GM20000 (cell line): ENCODE measurements around the gene SSBP4.
A peak's percentile ranks its signal among the peaks of the same experiment; 100 is the strongest.

ENCODE experiments used
- DNase-seq: peaks from one replicate; pipeline ENCODE4 v3.0.0; 2012; ENCODE audit warnings: low spot score
- TF ChIP-seq, protein P1 (sequence below): IDR thresholded peaks from 2 replicates; pipeline ENCODE4 v1.5.1; 2012; ENCODE audit warnings: mild to moderate bottlenecking, control low read depth; ENCODE audit errors: extremely low read depth, missing control alignments

The SSBP4 gene

DNA sequence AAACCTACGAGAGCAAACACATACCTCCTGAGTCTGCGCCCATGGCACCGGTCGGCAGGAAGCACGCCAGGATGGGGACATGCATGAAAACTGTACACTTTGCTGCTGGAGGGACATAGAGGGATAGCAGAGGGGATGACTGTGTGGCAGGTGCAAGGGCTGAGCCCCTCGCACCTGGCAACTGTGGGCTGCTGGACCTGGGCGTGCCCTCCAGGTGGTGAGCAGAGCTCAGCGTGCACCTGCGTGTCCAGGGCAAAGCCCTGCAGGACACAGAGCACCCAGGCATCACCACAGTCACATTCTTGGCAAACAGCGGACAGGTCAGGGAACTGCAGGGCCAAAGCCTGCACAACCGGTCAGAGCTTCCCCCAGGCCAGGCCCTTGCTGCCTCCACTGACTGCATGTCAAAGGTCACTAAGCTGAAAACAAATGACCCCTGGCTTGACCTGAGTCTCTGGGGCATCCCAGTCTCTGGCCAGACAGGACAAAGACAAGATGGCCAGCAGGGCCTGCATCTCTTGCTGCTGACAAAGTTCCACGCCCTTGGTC is 27.7 kb downstream of the SSBP4 start:
- TF ChIP-seq, protein P1, sequence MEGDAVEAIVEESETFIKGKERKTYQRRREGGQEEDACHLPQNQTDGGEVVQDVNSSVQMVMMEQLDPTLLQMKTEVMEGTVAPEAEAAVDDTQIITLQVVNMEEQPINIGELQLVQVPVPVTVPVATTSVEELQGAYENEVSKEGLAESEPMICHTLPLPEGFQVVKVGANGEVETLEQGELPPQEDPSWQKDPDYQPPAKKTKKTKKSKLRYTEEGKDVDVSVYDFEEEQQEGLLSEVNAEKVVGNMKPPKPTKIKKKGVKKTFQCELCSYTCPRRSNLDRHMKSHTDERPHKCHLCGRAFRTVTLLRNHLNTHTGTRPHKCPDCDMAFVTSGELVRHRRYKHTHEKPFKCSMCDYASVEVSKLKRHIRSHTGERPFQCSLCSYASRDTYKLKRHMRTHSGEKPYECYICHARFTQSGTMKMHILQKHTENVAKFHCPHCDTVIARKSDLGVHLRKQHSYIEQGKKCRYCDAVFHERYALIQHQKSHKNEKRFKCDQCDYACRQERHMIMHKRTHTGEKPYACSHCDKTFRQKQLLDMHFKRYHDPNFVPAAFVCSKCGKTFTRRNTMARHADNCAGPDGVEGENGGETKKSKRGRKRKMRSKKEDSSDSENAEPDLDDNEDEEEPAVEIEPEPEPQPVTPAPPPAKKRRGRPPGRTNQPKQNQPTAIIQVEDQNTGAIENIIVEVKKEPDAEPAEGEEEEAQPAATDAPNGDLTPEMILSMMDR, result no peak
- no peak for DNase-seq

DNA sequence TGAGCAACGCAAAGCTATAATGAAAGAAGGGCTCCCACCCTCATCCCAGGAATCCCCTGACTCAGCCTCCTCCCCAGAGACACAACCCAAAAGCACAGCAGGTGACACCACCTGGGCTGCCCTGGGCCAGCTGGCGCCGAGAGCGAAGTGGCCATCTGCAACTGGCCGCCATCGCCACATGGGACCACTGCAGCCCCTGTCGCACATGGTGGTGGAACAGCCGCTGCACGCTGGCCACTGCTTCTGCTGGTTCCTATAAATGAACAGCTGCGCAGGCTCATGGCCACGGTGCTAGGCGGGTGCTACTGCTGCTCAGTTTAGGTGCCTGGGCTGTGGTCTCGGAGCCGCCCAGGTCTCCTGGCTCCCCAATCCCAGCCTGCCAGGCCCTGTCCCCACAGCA is 30.4 kb downstream of the SSBP4 start:
- DNase-seq, result no peak
- TF ChIP-seq, protein P1, result no peak

DNA sequence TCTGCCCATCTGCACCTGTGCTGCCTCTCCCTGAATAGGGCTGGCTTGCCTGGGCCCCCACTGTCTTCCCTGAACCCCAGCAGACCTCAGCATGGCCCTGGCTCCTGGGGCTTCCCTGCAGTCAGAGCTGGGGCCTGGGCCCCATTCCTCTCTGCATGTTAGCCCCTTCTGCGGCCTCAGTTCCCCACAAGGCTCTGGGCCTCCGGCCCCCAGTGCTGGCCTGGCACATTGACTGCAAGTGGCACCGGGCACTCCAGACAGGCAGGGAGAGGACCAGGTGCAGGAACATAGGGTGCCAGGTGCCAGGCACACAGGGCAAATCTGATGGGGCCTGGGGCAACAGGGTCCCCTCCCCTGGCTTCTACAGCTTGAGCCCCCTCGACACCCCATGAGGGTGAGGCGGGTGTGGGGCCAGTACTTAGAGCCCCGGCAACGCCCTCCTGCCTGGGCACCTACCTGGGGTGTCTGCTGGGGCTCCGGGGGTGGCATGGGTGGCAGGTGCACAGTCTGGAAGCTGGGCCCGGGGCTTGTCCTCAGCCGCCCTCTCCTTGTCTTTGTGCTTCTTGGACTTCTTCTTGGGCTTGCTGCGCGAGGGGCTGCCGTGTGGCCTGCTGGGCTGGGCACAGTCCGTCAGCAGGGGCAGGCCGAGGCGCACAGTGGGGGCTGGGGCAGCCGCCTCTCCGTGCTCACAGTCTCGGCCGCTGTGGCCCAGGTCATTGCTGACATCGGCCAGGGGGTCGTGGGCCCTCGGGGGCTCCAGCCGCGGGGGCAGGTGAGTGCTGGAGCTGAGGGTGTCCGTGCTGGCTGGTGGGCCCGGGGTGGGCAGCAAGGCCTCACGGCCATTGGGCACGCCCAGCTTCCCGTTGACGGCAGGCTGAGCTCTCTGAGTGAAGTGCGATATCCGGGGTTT is 31.1 kb downstream of the SSBP4 start:
- DNase-seq, result no peak
- TF ChIP-seq, protein P1, result no peak

DNA sequence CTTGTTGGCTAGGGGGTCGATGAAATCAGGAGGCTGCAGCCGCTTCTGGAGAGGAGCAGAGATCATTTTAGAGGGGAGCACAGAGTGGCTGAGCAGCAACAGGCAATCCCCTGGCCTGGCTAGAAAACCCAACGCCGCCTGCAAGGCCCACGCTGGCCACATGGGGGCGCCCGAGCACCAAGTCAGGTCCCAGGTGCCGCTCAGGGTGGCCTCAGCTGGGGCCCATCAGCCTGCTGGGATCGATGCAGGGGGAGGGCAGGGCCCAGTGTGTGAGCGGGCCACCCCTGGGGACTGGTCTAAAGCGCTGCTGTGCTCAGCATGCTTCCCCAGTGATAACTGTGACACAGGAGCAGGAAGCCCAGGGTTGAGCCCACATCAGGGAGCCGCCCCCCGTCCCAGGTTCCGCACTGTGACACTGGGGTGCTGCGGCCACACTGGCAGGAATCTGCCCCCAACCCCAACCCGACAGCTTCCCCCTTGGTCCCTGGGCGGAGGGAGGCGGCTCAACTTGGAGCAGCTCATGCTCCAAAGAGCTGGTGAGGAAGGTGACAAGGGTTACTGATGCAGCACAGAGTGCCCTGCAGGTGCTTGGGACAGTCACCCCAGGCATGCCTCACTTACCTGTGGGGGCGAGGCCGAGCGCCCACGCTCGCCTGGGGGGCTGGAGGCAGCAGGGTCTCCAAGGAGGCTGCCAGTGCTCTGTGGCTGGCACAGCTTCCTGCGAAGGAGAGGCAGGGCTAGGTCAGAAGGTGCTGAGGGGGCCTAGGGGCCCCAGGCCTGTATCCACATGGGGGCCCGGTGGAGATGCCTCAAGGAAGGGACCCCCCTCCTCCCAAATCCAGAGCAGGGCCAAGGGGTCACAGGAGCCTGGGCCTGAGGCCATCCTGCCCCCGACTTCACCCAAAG is 32.0 kb downstream of the SSBP4 start:
- TF ChIP-seq, protein P1, result peak; percentile 97
- DNase-seq, result peak; percentile 92

DNA sequence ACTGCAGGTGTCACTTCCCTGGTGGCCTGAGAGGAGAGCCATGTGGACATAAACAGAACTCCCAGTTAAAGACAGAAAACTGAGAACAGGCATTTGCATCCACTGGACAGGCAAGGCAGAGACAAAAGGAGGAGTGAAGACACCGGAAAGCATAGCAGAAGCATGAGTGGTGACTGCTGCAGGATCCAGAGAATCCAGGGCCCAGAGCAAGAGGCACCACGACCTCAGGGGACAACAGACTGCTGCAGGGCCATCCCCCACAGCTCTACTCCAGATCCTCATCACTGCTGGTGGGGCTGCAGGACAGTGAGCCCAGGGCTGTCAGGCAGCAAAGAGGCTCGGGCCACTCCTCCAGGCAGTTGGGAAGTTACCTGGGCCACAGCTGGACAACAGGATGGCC is 33.2 kb downstream of the SSBP4 start:
- TF ChIP-seq, protein P1, result no peak
- no peak for DNase-seq

DNA sequence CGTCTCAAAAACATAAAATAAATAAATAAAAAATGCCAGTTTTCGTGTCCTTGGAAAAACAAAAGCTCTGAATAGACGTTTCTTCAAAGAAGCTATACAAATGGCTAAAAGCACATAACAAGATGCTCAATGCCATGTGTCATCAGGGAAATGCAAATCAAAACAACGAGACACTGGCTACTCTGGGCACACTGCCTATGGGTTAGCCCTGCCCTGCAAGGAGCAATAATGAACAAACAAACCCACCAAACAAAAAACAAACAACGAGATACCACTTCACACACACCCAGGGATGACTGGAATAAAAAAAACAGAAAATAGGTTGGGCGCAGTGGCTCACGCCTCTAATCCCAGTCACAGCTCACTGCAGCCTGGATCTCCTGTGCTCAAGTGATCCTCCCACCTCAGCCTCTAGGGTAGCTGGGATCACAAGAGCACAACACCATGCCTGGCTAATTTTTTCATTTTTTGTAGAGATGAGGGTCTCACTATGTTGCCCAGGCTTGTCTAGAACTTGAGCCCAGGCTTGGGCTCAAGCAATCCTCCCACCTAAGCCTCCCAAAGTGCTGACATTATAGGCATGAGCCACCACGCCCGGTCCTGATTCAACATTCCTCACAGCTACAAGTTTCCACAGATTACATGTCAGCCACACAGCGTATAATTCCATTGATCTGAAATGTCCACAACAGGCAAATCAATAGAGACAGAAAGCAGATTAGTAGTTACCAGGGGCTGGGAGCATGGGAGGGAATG is 34.2 kb downstream of the SSBP4 start:
- no peak for DNase-seq
- TF ChIP-seq, protein P1, result no peak
